Keratinocyte (primary cell): ENCODE data around the gene MADCAM1. TPM values are rescaled to one million over a fixed set of nuclear protein-coding genes. Genes with fewer than 3 reads are reported as not detected.
"Not testable (repeated sequence)": the region's sequence is repeated elsewhere in the genome, so short reads cannot be mapped to it uniquely, and the experiment has no call there.

Experiments used
- DNase-seq: peaks from one replicate; pipeline ENCODE4 v3.0.0-alpha.2; 2011; ENCODE audit warnings: low read depth, missing footprints, low spot score
- FAIRE-seq: peaks from 2 replicates; lab custom pipeline; 2011; peaks lifted over from hg19 to GRCh38; lab: Jason Lieb, UNC
- H2AFZ ChIP-seq: 2 replicates; pipeline ENCODE4 v1.6.0; 2012; ENCODE audit warnings: low read length, control low read depth, inconsistent platforms; ENCODE audit not compliant: control insufficient read depth
- H3K27ac ChIP-seq: 2 replicates; pipeline ENCODE4 v1.5.1; 2011; ENCODE audit warnings: low read length; ENCODE audit not compliant: control insufficient read depth, insufficient read depth
- H3K27me3 ChIP-seq: 3 replicates; pipeline ENCODE4 v1.6.0; 2011; ENCODE audit warnings: low read length; ENCODE audit not compliant: control insufficient read depth, insufficient read depth; ENCODE audit errors: extremely low read depth
- H3K36me3 ChIP-seq, 2 experiments: 2 replicates in 1 of 2; 3 replicates in 1 of 2; pipeline ENCODE4 v1.5.1; 2011; ENCODE audit warnings: low read length in 2 of 2, mild to moderate bottlenecking in 1 of 2; ENCODE audit not compliant: control insufficient read depth in 2 of 2, insufficient read depth in 2 of 2; ENCODE audit errors: extremely low read depth in 1 of 2
- H3K4me1 ChIP-seq: 3 replicates; pipeline ENCODE4 v1.5.1; 2011; ENCODE audit warnings: low read length; ENCODE audit not compliant: control insufficient read depth, insufficient read depth; ENCODE audit errors: extremely low read depth
- H3K4me2 ChIP-seq: 3 replicates; pipeline ENCODE4 v1.6.0; 2011; ENCODE audit warnings: low read depth, low read length; ENCODE audit not compliant: control insufficient read depth, insufficient read depth; ENCODE audit errors: extremely low read depth
- H3K4me3 ChIP-seq, 3 experiments: fragments of 200-600 bp in 1 of 3; sonication (generic) in 1 of 3; 2 replicates in 2 of 3; 3 replicates in 1 of 3; pipeline ENCODE4 v1.5.1; 2011 to 2016; ENCODE audit warnings: low read length in 3 of 3, mild to moderate bottlenecking in 3 of 3, control low read depth in 2 of 3, inconsistent platforms in 1 of 3, low read depth in 1 of 3, mixed read lengths in 1 of 3, mixed run types in 1 of 3, moderate library complexity in 1 of 3; ENCODE audit not compliant: control insufficient read depth in 2 of 3, insufficient read depth in 2 of 3; ENCODE audit errors: extremely low read depth in 1 of 3
- H3K79me2 ChIP-seq: 2 replicates; pipeline ENCODE4 v1.6.0; 2012; ENCODE audit warnings: low read length; ENCODE audit not compliant: control insufficient read depth, insufficient read depth
- H3K9ac ChIP-seq: 3 replicates; pipeline ENCODE4 v1.6.0; 2011; ENCODE audit warnings: low read length; ENCODE audit not compliant: control insufficient read depth, insufficient read depth; ENCODE audit errors: extremely low read depth
- H3K9me1 ChIP-seq: 3 replicates; pipeline ENCODE4 v1.6.0; 2011; ENCODE audit warnings: low read length; ENCODE audit not compliant: control insufficient read depth, insufficient read depth; ENCODE audit errors: extremely low read depth
- H3K9me3 ChIP-seq: 2 replicates; pipeline ENCODE4 v1.5.1; 2012; ENCODE audit warnings: low read depth, low read length; ENCODE audit not compliant: control insufficient read depth
- H4K20me1 ChIP-seq: 3 replicates; pipeline ENCODE4 v1.6.0; 2011; ENCODE audit warnings: low read length; ENCODE audit not compliant: control insufficient read depth, insufficient read depth; ENCODE audit errors: extremely low read depth
- EZH2 ChIP-seq: IDR thresholded peaks from one replicate; pipeline ENCODE4 v1.6.1; 2012; ENCODE audit warnings: inconsistent platforms, mild to moderate bottlenecking, low read length, moderate library complexity
- dilution Hi-C: fragments of 300-500 bp; cut with MboI; formaldehyde crosslinking; loops from one replicate; pipeline ENCODE4 v1.7.0; 2020; ENCODE audit warnings: low sequenced_read_pairs; ENCODE audit not compliant: extremely low pct_ligation_motif_present
- polyA plus RNA-seq, 5 experiments: library from polyadenylated mRNA; depleted of rRNA in 3 of 5; stranded (reverse) in 3 of 5; stranded (forward) in 1 of 5; unstranded in 1 of 5; fragments of >200 nt; gene quantifications; 1 replicate in 1 of 5; 2 replicates in 3 of 5; 3 replicates in 1 of 5; pipeline versions ENCODE4 v1.2.1 to v1.2.3, GENCODE V29; 2011 to 2012; ENCODE audit warnings: missing spikeins in 2 of 5, low read depth in 1 of 5, low replicate concordance in 1 of 5
- TF ChIP-seq, protein P1 (sequence below), 3 experiments: IDR thresholded peaks in 1 of 3; conservative IDR thresholded peaks in 1 of 3; optimal IDR thresholded peaks in 1 of 3; 2 replicates in 2 of 3; 3 replicates in 1 of 3; pipeline versions ENCODE3 to v1.5.1; 2011; ENCODE audit warnings: low read length in 3 of 3, mild to moderate bottlenecking in 3 of 3, moderate library complexity in 2 of 3, control low read depth in 1 of 3, inconsistent platforms in 1 of 3; ENCODE audit not compliant: insufficient read depth in 2 of 3; ENCODE audit errors: extremely low read depth in 1 of 3

MADCAM1 gene
- polyA plus RNA-seq, 1 donor (not counting 4 experiments of a cell fraction or from before 2014, with no cell fraction given) = 0.05 TPM

DNA sequence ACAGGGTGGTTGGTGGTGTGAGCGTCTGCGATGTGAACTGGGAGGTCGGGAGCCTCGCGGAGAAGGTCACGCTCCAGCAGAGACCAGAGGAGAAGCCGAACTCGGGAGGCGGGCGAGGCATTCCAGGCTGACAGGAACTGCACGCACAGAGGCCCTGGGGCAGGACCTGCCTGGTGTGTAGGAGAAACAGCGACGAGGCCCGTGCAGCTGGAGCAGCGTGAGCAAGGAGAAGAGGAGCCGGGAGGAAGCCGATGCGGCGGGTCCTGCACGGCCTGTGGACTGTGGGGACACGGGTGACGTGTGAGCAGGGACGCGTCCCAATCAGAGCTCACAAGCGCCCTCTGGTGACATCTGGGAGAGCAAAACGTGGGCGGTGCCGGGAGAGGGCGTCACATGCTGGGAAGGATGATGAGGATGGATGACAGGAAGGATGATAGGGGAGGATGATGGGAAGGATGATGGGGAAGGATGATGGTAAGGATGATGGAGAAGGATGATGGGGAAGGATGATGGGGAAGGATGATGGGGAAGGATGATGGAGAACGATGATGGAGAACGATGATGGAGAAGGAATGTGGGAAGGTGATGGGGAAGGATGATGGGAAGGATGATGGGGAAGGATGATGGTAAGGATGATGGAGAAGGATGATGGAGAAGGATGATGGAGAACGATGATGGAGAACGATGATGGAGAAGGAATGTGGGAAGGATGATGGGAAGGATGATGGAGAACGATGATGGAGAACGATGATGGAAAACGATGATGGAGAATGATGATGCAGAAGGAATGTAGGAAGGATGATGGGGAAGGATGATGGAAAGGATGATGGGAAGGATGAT, 16.1 kb upstream of the MADCAM1 start:
- Histone ChIP-seq H3K4me1 (no peaks in the 10 kb centered on the region), H3K9me3 (peaks cover 2% of the 10 kb centered on the region), H3K79me2 (no peaks in the 10 kb centered on the region), H3K36me3 (no peaks in the 10 kb centered on the region), H3K27me3 (peaks cover 11% of the 10 kb centered on the region), H3K27ac (no peak overlapping the region), H3K9me1 (no peaks in the 10 kb centered on the region), H2AFZ (peak overlapping the region; percentile 66), H3K4me2 (no peak overlapping the region), H3K4me3 (no peak overlapping the region), H4K20me1 (no peaks in the 10 kb centered on the region), H3K9ac (no peak overlapping the region)
- TF ChIP-seq EZH2 = no peak
- TF ChIP-seq, protein P1, sequence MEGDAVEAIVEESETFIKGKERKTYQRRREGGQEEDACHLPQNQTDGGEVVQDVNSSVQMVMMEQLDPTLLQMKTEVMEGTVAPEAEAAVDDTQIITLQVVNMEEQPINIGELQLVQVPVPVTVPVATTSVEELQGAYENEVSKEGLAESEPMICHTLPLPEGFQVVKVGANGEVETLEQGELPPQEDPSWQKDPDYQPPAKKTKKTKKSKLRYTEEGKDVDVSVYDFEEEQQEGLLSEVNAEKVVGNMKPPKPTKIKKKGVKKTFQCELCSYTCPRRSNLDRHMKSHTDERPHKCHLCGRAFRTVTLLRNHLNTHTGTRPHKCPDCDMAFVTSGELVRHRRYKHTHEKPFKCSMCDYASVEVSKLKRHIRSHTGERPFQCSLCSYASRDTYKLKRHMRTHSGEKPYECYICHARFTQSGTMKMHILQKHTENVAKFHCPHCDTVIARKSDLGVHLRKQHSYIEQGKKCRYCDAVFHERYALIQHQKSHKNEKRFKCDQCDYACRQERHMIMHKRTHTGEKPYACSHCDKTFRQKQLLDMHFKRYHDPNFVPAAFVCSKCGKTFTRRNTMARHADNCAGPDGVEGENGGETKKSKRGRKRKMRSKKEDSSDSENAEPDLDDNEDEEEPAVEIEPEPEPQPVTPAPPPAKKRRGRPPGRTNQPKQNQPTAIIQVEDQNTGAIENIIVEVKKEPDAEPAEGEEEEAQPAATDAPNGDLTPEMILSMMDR (optimal IDR thresholded peaks at IDR 0.05 in 1 of 3, IDR thresholded peaks at IDR 0.05 in 1 of 3, conservative IDR thresholded peaks at IDR 0.05 in 1 of 3; ENCODE audit: extremely low read depth in 1 of 3, insufficient read depth in 2 of 3, low read length in 3 of 3) = peak; percentile 35 to 78 (median 72)
- FAIRE-seq = no peak
- dilution Hi-C loops = no loop called here
- DNase-seq = no peak

DNA sequence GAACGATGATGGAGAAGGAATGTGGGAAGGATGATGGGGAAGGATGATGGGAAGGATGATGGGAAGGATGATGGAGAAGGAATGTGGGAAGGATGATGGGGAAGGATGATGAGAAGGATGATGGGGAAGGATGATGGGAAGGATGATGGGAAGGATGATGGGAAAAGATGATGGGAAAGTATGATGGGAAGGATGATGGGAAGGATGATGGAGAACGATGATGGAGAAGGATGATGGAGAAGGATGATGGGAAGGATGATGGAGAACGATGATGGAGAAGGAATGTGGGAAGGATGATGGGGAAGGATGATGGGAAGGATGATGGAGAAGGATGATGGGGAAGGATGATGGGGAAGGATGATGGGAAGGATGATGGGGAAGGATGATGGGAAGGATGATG, 15.2 kb upstream of the MADCAM1 start:
- H3K27me3 ChIP-seq = peaks cover 19% of the 10 kb centered on the region
- H3K9me1 ChIP-seq, H2AFZ ChIP-seq, H3K4me1 ChIP-seq, FAIRE-seq, H3K79me2 ChIP-seq, H4K20me1 ChIP-seq, dilution Hi-C loops, DNase-seq, H3K9me3 ChIP-seq, H3K36me3 ChIP-seq, H3K27ac ChIP-seq, H3K9ac ChIP-seq, H3K4me2 ChIP-seq, H3K4me3 ChIP-seq: not testable (repeated sequence)
